HEK293 (cell line): Measurements from ENCODE around the gene DOCK9.

Source experiments
- CTCF ChIA-PET: fragments of 350-600 bp; formaldehyde crosslinking; extraction: SDS; loops from one replicate; lab custom pipeline; 2021; ENCODE audit warnings: antibody characterized with exemption; lab: Yijun Ruan, JAX
- POLR2A ChIA-PET: fragments of 300-600 bp; formaldehyde crosslinking; extraction: SDS; loops from one replicate; lab custom pipeline; 2020; ENCODE audit warnings: antibody characterized with exemption, inconsistent platforms; lab: Yijun Ruan, JAX
- H3K27ac ChIP-seq: fragments of 200-500 bp; sonication (Bioruptor generic); 2 replicates; pipeline ENCODE4 v1.5.1; 2014; ENCODE audit warnings: low read depth, low read length, control low read depth, inconsistent platforms; ENCODE audit errors: extremely low read depth
- H3K36me3 ChIP-seq, 2 experiments: fragments of 200-500 bp in 1 of 2; sonication (Bioruptor generic) in 1 of 2; 1 replicate in 1 of 2; 2 replicates in 1 of 2; pipeline ENCODE4 v1.5.1; 2014 to 2017; ENCODE audit warnings: inconsistent platforms in 2 of 2, low read length in 2 of 2; ENCODE audit not compliant: control insufficient read depth in 2 of 2, insufficient read depth in 1 of 2
- H3K4me1 ChIP-seq: fragments of 200-500 bp; sonication (Bioruptor generic); 2 replicates; pipeline ENCODE4 v1.5.1; 2014; ENCODE audit warnings: mild to moderate bottlenecking, low read length, inconsistent platforms; ENCODE audit not compliant: control insufficient read depth, insufficient read depth
- H3K4me3 ChIP-seq: 2 replicates; pipeline ENCODE4 v1.5.1; 2011; ENCODE audit warnings: low read depth, mild to moderate bottlenecking, control low read depth, low read length, moderate library complexity
- H3K9me3 ChIP-seq: fragments of 200-500 bp; sonication (Bioruptor generic); 2 replicates; pipeline ENCODE4 v1.5.1; 2014; ENCODE audit warnings: low read depth, low read length, inconsistent platforms; ENCODE audit not compliant: control insufficient read depth, insufficient read depth
- BCL11A ChIP-seq: fragments of 450-650 bp; formaldehyde crosslinking; IDR thresholded peaks from 2 replicates; pipeline ENCODE4 v1.5.1; 2016; ENCODE audit warnings: low read depth, missing biosample characterization, missing genetic modification characterization
- BCL11B ChIP-seq: fragments of 450-650 bp; formaldehyde crosslinking; IDR thresholded peaks from 2 replicates; pipeline ENCODE4 v1.5.1; 2016; ENCODE audit warnings: low read depth, missing biosample characterization, missing genetic modification characterization
- FEZF1 ChIP-seq: fragments of 450-650 bp; formaldehyde crosslinking; IDR thresholded peaks from 2 replicates; pipeline ENCODE4 v1.5.1; 2016; ENCODE audit warnings: missing biosample characterization, missing genetic modification characterization
- GLIS1 ChIP-seq: fragments of 450-650 bp; formaldehyde crosslinking; IDR thresholded peaks from 2 replicates; pipeline ENCODE4 v1.5.1; 2016; ENCODE audit warnings: missing biosample characterization, missing genetic modification characterization
- MYNN ChIP-seq: fragments of 450-650 bp; formaldehyde crosslinking; IDR thresholded peaks from 2 replicates; pipeline ENCODE4 v1.5.1; 2016; ENCODE audit warnings: missing biosample characterization, missing genetic modification characterization, borderline replicate concordance
- PRDM1 ChIP-seq: fragments of 450-650 bp; formaldehyde crosslinking; IDR thresholded peaks from 2 replicates; pipeline ENCODE4; 2016; ENCODE audit warnings: missing biosample characterization, missing genetic modification characterization
- SP7 ChIP-seq: fragments of 450-650 bp; formaldehyde crosslinking; IDR thresholded peaks from 2 replicates; pipeline ENCODE4 v1.5.1; 2016; ENCODE audit warnings: missing biosample characterization, missing genetic modification characterization
- TSHZ1 ChIP-seq: fragments of 450-650 bp; formaldehyde crosslinking; IDR thresholded peaks from 2 replicates; pipeline ENCODE4 v1.5.1; 2016; ENCODE audit warnings: missing biosample characterization, missing genetic modification characterization, borderline replicate concordance
- ZBTB1 ChIP-seq: fragments of 450-650 bp; formaldehyde crosslinking; IDR thresholded peaks from 2 replicates; pipeline ENCODE4 v1.5.1; 2016; ENCODE audit warnings: missing biosample characterization, missing genetic modification characterization
- ZNF121 ChIP-seq: fragments of 450-650 bp; formaldehyde crosslinking; IDR thresholded peaks from 2 replicates; pipeline ENCODE4 v1.5.1; 2016; ENCODE audit warnings: missing biosample characterization, missing genetic modification characterization
- ZNF211 ChIP-seq: fragments of 450-650 bp; formaldehyde crosslinking; IDR thresholded peaks from 2 replicates; pipeline ENCODE4 v1.5.1; 2016; ENCODE audit warnings: low read depth, missing biosample characterization, missing genetic modification characterization
- ZNF23 ChIP-seq: fragments of 450-650 bp; formaldehyde crosslinking; IDR thresholded peaks from 2 replicates; pipeline ENCODE4 v1.5.1; 2016; ENCODE audit warnings: missing biosample characterization, missing genetic modification characterization, borderline replicate concordance
- ZNF24 ChIP-seq: fragments of 450-650 bp; formaldehyde crosslinking; IDR thresholded peaks from 2 replicates; pipeline ENCODE4 v1.5.1; 2016; ENCODE audit warnings: missing biosample characterization, missing genetic modification characterization
- ZNF423 ChIP-seq: fragments of 450-650 bp; formaldehyde crosslinking; IDR thresholded peaks from 2 replicates; pipeline ENCODE4 v1.5.1; 2016; ENCODE audit warnings: missing biosample characterization, missing genetic modification characterization
- ZNF426 ChIP-seq: fragments of 450-650 bp; formaldehyde crosslinking; IDR thresholded peaks from 2 replicates; pipeline ENCODE4 v1.5.1; 2017; ENCODE audit warnings: missing biosample characterization, missing genetic modification characterization, mild to moderate bottlenecking, inconsistent platforms, moderate library complexity
- ZNF530 ChIP-seq: fragments of 450-650 bp; formaldehyde crosslinking; IDR thresholded peaks from 2 replicates; pipeline ENCODE4 v1.5.1; 2016; ENCODE audit warnings: low read depth, missing biosample characterization, missing genetic modification characterization
- ZNF544 ChIP-seq: fragments of 450-650 bp; formaldehyde crosslinking; IDR thresholded peaks from 2 replicates; pipeline ENCODE4 v1.5.0; 2017; ENCODE audit warnings: missing biosample characterization, missing genetic modification characterization
- ZNF549 ChIP-seq: fragments of 450-650 bp; IDR thresholded peaks from 2 replicates; pipeline ENCODE4 v1.5.1; 2018; ENCODE audit warnings: missing biosample characterization, missing genetic modification characterization, mild to moderate bottlenecking, inconsistent platforms, moderate library complexity
- ZNF555 ChIP-seq: fragments of 450-650 bp; formaldehyde crosslinking; conservative IDR thresholded peaks from 2 replicates; pipeline ENCODE4 v1.5.1; 2017; ENCODE audit warnings: missing biosample characterization, mild to moderate bottlenecking, missing genetic modification characterization, inconsistent platforms
- ZNF600 ChIP-seq: fragments of 450-650 bp; formaldehyde crosslinking; IDR thresholded peaks from 2 replicates; pipeline ENCODE4 v1.5.1; 2016; ENCODE audit warnings: missing biosample characterization, missing genetic modification characterization
- ZNF621 ChIP-seq: fragments of 450-650 bp; formaldehyde crosslinking; IDR thresholded peaks from 2 replicates; pipeline ENCODE4 v1.5.1; 2017; ENCODE audit warnings: missing biosample characterization, missing genetic modification characterization
- ZNF660 ChIP-seq: fragments of 450-650 bp; IDR thresholded peaks from 2 replicates; pipeline ENCODE4 v1.5.1; 2018; ENCODE audit warnings: missing biosample characterization, mild to moderate bottlenecking, missing genetic modification characterization
- ZNF664 ChIP-seq: fragments of 450-650 bp; formaldehyde crosslinking; IDR thresholded peaks from 2 replicates; pipeline ENCODE4 v1.5.1; 2016; ENCODE audit warnings: missing biosample characterization, missing genetic modification characterization
- ZNF707 ChIP-seq: fragments of 450-650 bp; formaldehyde crosslinking; IDR thresholded peaks from 2 replicates; pipeline ENCODE4 v1.5.1; 2016; ENCODE audit warnings: missing biosample characterization, missing genetic modification characterization
- ZNF792 ChIP-seq: fragments of 450-650 bp; formaldehyde crosslinking; IDR thresholded peaks from 2 replicates; pipeline ENCODE4 v1.5.1; 2016; ENCODE audit warnings: missing biosample characterization, missing genetic modification characterization
- ZNF843 ChIP-seq: fragments of 450-650 bp; formaldehyde crosslinking; IDR thresholded peaks from 2 replicates; pipeline ENCODE4 v1.5.1; 2016; ENCODE audit warnings: missing biosample characterization, missing genetic modification characterization
- TF ChIP-seq, protein P1 (sequence below): fragments of 450-650 bp; formaldehyde crosslinking; optimal IDR thresholded peaks from 2 replicates; pipeline ENCODE3; 2016; ENCODE audit warnings: missing biosample characterization, mild to moderate bottlenecking, missing genetic modification characterization
- TF ChIP-seq, protein P2 (sequence below): fragments of 450-650 bp; formaldehyde crosslinking; IDR thresholded peaks from 2 replicates; pipeline ENCODE4 v1.5.1; 2017; ENCODE audit warnings: missing biosample characterization, missing genetic modification characterization

DOCK9 gene

GRCh38 chr13:98761126-98761985 is 216.5 kb downstream of the DOCK9 start (continued):
- TF ChIP-seq TSHZ1 (tag by site-specific recombination) = no peak

DNA sequence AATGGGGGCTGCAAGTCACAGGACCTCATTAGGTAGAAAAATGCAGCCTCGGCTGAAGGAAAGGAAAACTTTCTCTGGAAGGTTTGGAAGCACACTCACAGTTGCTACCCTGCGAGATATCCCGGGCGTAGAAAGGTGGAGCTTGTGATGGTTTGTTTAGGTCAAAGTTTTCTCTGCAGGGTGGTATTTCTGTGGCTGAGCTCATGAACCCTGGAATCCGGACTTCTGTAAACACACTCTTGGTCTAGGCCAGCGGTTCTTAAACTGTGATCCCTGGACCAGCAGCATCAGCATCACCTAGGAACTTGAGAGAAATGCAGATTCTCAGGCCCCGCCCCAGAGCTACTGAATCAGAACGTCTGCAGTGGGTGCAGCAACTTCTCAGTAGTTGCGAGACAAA is 222.1 kb downstream of the DOCK9 start:
- CTCF ChIA-PET = no interaction called here
- H3K27ac ChIP-seq = no peak overlapping the region
- H3K9me3 ChIP-seq = no peaks in the 10 kb centered on the region
- no peaks in the 10 kb centered on the region for H3K36me3 ChIP-seq
- POLR2A ChIA-PET = no interaction called here
- H3K4me1 ChIP-seq = no peaks in the 10 kb centered on the region
- TF ChIP-seq ZNF792 (tag by site-specific recombination) = no peak
- no peak for TF ChIP-seq ZNF211 (tag by site-specific recombination)
- TF ChIP-seq FEZF1 (tag by site-specific recombination) = no peak
- TF ChIP-seq SP7 (tag by site-specific recombination) = no peak
- no peak for TF ChIP-seq ZNF24 (tag by site-specific recombination)
- TF ChIP-seq ZNF843 (tag by site-specific recombination) = no peak
- no peak for TF ChIP-seq GLIS1 (tag by site-specific recombination)
- TF ChIP-seq ZBTB1 (tag by site-specific recombination) = no peak
- TF ChIP-seq, protein P1, sequence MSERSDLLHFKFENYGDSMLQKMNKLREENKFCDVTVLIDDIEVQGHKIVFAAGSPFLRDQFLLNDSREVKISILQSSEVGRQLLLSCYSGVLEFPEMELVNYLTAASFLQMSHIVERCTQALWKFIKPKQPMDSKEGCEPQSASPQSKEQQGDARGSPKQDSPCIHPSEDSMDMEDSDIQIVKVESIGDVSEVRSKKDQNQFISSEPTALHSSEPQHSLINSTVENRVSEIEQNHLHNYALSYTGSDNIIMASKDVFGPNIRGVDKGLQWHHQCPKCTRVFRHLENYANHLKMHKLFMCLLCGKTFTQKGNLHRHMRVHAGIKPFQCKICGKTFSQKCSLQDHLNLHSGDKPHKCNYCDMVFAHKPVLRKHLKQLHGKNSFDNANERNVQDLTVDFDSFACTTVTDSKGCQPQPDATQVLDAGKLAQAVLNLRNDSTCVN (tag by site-specific recombination) = no peak
- no peak for TF ChIP-seq ZNF426 (tag by site-specific recombination)
- no peak for TF ChIP-seq ZNF600 (tag by site-specific recombination)
- TF ChIP-seq ZNF121 (tag by site-specific recombination) = no peak
- TF ChIP-seq MYNN (tag by site-specific recombination) = no peak
- no peak for TF ChIP-seq ZNF544 (tag by site-specific recombination)
- no peak overlapping the region for H3K4me3 ChIP-seq

DNA sequence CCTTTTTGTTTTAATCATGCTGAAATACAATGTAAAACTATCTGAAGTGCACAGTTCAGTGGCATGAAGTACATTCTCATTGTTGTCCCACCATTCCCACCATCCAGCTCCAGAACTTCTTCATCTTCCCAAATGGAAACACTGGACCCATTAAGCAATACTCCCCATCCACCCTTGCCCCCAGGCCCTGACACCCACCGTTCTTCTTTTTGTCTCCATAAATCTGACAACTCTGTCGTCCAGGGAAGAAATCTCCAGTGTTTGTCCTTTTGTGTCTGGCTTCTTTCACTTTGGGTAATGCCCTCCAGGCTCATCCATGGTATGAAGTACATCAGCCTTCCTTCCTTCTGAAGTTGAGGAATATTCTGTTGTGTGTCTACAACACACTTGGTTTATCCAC is 222.7 kb downstream of the DOCK9 start:
- POLR2A ChIA-PET = no interaction called here
- CTCF ChIA-PET = no interaction called here
- H3K27ac ChIP-seq = no peak overlapping the region
- no peak overlapping the region for H3K4me3 ChIP-seq
- no peaks in the 10 kb centered on the region for H3K36me3 ChIP-seq
- H3K9me3 ChIP-seq = no peaks in the 10 kb centered on the region
- no peaks in the 10 kb centered on the region for H3K4me1 ChIP-seq
- TF ChIP-seq, protein P2, sequence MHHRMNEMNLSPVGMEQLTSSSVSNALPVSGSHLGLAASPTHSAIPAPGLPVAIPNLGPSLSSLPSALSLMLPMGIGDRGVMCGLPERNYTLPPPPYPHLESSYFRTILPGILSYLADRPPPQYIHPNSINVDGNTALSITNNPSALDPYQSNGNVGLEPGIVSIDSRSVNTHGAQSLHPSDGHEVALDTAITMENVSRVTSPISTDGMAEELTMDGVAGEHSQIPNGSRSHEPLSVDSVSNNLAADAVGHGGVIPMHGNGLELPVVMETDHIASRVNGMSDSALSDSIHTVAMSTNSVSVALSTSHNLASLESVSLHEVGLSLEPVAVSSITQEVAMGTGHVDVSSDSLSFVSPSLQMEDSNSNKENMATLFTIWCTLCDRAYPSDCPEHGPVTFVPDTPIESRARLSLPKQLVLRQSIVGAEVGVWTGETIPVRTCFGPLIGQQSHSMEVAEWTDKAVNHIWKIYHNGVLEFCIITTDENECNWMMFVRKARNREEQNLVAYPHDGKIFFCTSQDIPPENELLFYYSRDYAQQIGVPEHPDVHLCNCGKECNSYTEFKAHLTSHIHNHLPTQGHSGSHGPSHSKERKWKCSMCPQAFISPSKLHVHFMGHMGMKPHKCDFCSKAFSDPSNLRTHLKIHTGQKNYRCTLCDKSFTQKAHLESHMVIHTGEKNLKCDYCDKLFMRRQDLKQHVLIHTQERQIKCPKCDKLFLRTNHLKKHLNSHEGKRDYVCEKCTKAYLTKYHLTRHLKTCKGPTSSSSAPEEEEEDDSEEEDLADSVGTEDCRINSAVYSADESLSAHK (tag by site-specific recombination) = no peak
- TF ChIP-seq ZNF664 (tag by site-specific recombination) = no peak
- no peak for TF ChIP-seq ZNF423
- no peak for TF ChIP-seq ZNF549 (tag by site-specific recombination)
- TF ChIP-seq ZNF792 (tag by site-specific recombination) = no peak
- TF ChIP-seq ZNF621 = no peak
- TF ChIP-seq ZNF24 (tag by site-specific recombination) = no peak
- no peak for TF ChIP-seq ZNF707 (tag by site-specific recombination)
- TF ChIP-seq PRDM1 (tag by site-specific recombination) = no peak
- TF ChIP-seq ZNF660 (tag by site-specific recombination) = no peak
- TF ChIP-seq ZNF23 = no peak
- no peak for TF ChIP-seq BCL11B
- no peak for TF ChIP-seq BCL11A (tag by site-specific recombination)
- no peak for TF ChIP-seq ZNF530
- TF ChIP-seq ZNF555 (tag by site-specific recombination) = no peak
